Keratinocyte (primary cell): ENCODE data around the gene VWDE. TPM values are rescaled to one million over a fixed set of nuclear protein-coding genes. Genes with fewer than 3 reads are reported as not detected.

Source experiments
- DNase-seq: peaks from one replicate; pipeline ENCODE4 v3.0.0-alpha.2; 2011; ENCODE audit warnings: low read depth, missing footprints, low spot score
- FAIRE-seq: peaks from 2 replicates; lab custom pipeline; 2011; peaks lifted over from hg19 to GRCh38; lab: Jason Lieb, UNC
- H2AFZ ChIP-seq: 2 replicates; pipeline ENCODE4 v1.6.0; 2012; ENCODE audit warnings: low read length, control low read depth, inconsistent platforms; ENCODE audit not compliant: control insufficient read depth
- H3K27ac ChIP-seq: 2 replicates; pipeline ENCODE4 v1.5.1; 2011; ENCODE audit warnings: low read length; ENCODE audit not compliant: control insufficient read depth, insufficient read depth
- H3K27me3 ChIP-seq: 3 replicates; pipeline ENCODE4 v1.6.0; 2011; ENCODE audit warnings: low read length; ENCODE audit not compliant: control insufficient read depth, insufficient read depth; ENCODE audit errors: extremely low read depth
- H3K36me3 ChIP-seq, 2 experiments: 2 replicates in 1 of 2; 3 replicates in 1 of 2; pipeline ENCODE4 v1.5.1; 2011; ENCODE audit warnings: low read length in 2 of 2, mild to moderate bottlenecking in 1 of 2; ENCODE audit not compliant: control insufficient read depth in 2 of 2, insufficient read depth in 2 of 2; ENCODE audit errors: extremely low read depth in 1 of 2
- H3K4me1 ChIP-seq: 3 replicates; pipeline ENCODE4 v1.5.1; 2011; ENCODE audit warnings: low read length; ENCODE audit not compliant: control insufficient read depth, insufficient read depth; ENCODE audit errors: extremely low read depth
- H3K4me2 ChIP-seq: 3 replicates; pipeline ENCODE4 v1.6.0; 2011; ENCODE audit warnings: low read depth, low read length; ENCODE audit not compliant: control insufficient read depth, insufficient read depth; ENCODE audit errors: extremely low read depth
- H3K4me3 ChIP-seq, 3 experiments: fragments of 200-600 bp in 1 of 3; sonication (generic) in 1 of 3; 2 replicates in 2 of 3; 3 replicates in 1 of 3; pipeline ENCODE4 v1.5.1; 2011 to 2016; ENCODE audit warnings: low read length in 3 of 3, mild to moderate bottlenecking in 3 of 3, control low read depth in 2 of 3, inconsistent platforms in 1 of 3, low read depth in 1 of 3, mixed read lengths in 1 of 3, mixed run types in 1 of 3, moderate library complexity in 1 of 3; ENCODE audit not compliant: control insufficient read depth in 2 of 3, insufficient read depth in 2 of 3; ENCODE audit errors: extremely low read depth in 1 of 3
- H3K79me2 ChIP-seq: 2 replicates; pipeline ENCODE4 v1.6.0; 2012; ENCODE audit warnings: low read length; ENCODE audit not compliant: control insufficient read depth, insufficient read depth
- H3K9ac ChIP-seq: 3 replicates; pipeline ENCODE4 v1.6.0; 2011; ENCODE audit warnings: low read length; ENCODE audit not compliant: control insufficient read depth, insufficient read depth; ENCODE audit errors: extremely low read depth
- H3K9me1 ChIP-seq: 3 replicates; pipeline ENCODE4 v1.6.0; 2011; ENCODE audit warnings: low read length; ENCODE audit not compliant: control insufficient read depth, insufficient read depth; ENCODE audit errors: extremely low read depth
- H3K9me3 ChIP-seq: 2 replicates; pipeline ENCODE4 v1.5.1; 2012; ENCODE audit warnings: low read depth, low read length; ENCODE audit not compliant: control insufficient read depth
- H4K20me1 ChIP-seq: 3 replicates; pipeline ENCODE4 v1.6.0; 2011; ENCODE audit warnings: low read length; ENCODE audit not compliant: control insufficient read depth, insufficient read depth; ENCODE audit errors: extremely low read depth
- EZH2 ChIP-seq: IDR thresholded peaks from one replicate; pipeline ENCODE4 v1.6.1; 2012; ENCODE audit warnings: inconsistent platforms, mild to moderate bottlenecking, low read length, moderate library complexity
- dilution Hi-C: fragments of 300-500 bp; cut with MboI; formaldehyde crosslinking; loops from one replicate; pipeline ENCODE4 v1.7.0; 2020; ENCODE audit warnings: low sequenced_read_pairs; ENCODE audit not compliant: extremely low pct_ligation_motif_present
- polyA plus RNA-seq, 5 experiments: library from polyadenylated mRNA; depleted of rRNA in 3 of 5; stranded (reverse) in 3 of 5; stranded (forward) in 1 of 5; unstranded in 1 of 5; fragments of >200 nt; gene quantifications; 1 replicate in 1 of 5; 2 replicates in 3 of 5; 3 replicates in 1 of 5; pipeline versions ENCODE4 v1.2.1 to v1.2.3, GENCODE V29; 2011 to 2012; ENCODE audit warnings: missing spikeins in 2 of 5, low read depth in 1 of 5, low replicate concordance in 1 of 5
- TF ChIP-seq, protein P1 (sequence below), 3 experiments: IDR thresholded peaks in 1 of 3; conservative IDR thresholded peaks in 1 of 3; optimal IDR thresholded peaks in 1 of 3; 2 replicates in 2 of 3; 3 replicates in 1 of 3; pipeline versions ENCODE3 to v1.5.1; 2011; ENCODE audit warnings: low read length in 3 of 3, mild to moderate bottlenecking in 3 of 3, moderate library complexity in 2 of 3, control low read depth in 1 of 3, inconsistent platforms in 1 of 3; ENCODE audit not compliant: insufficient read depth in 2 of 3; ENCODE audit errors: extremely low read depth in 1 of 3

Gene VWDE
- polyA plus RNA-seq, 1 donor (not counting 4 experiments of a cell fraction or from before 2014, with no cell fraction given), result 0.01 TPM

- dilution Hi-C loops, result no loop called here
- H3K9me1 ChIP-seq, result no peaks in the 10 kb centered on the region
- DNase-seq (no peak), FAIRE-seq (no peak)
- H3K9ac ChIP-seq, result no peak overlapping the region
- no peak overlapping the region for H3K4me3 ChIP-seq
- H3K79me2 ChIP-seq, result no peaks in the 10 kb centered on the region
- TF ChIP-seq EZH2, result no peak
- TF ChIP-seq, protein P1, sequence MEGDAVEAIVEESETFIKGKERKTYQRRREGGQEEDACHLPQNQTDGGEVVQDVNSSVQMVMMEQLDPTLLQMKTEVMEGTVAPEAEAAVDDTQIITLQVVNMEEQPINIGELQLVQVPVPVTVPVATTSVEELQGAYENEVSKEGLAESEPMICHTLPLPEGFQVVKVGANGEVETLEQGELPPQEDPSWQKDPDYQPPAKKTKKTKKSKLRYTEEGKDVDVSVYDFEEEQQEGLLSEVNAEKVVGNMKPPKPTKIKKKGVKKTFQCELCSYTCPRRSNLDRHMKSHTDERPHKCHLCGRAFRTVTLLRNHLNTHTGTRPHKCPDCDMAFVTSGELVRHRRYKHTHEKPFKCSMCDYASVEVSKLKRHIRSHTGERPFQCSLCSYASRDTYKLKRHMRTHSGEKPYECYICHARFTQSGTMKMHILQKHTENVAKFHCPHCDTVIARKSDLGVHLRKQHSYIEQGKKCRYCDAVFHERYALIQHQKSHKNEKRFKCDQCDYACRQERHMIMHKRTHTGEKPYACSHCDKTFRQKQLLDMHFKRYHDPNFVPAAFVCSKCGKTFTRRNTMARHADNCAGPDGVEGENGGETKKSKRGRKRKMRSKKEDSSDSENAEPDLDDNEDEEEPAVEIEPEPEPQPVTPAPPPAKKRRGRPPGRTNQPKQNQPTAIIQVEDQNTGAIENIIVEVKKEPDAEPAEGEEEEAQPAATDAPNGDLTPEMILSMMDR (optimal IDR thresholded peaks at IDR 0.05 in 1 of 3, IDR thresholded peaks at IDR 0.05 in 1 of 3, conservative IDR thresholded peaks at IDR 0.05 in 1 of 3; ENCODE audit: extremely low read depth in 1 of 3, insufficient read depth in 2 of 3, low read length in 3 of 3), result no peak
- H3K36me3 ChIP-seq, result no peaks in the 10 kb centered on the region
- no peak overlapping the region for H3K4me2 ChIP-seq
- no peaks in the 10 kb centered on the region for H3K27me3 ChIP-seq
- no peaks in the 10 kb centered on the region for H3K9me3 ChIP-seq
- H3K27ac ChIP-seq, result no peak overlapping the region
- no peaks in the 10 kb centered on the region for H3K4me1 ChIP-seq
- no peak overlapping the region for H2AFZ ChIP-seq
- H4K20me1 ChIP-seq, result no peaks in the 10 kb centered on the region
Measured at GRCh38 chr7:12357508-12357907, 46.2 kb downstream of the VWDE start.

GRCh38 chr7:12351843-12352242 is 51.8 kb downstream of the VWDE start:
- FAIRE-seq (no peak), DNase-seq (no peak)

More at GRCh38 chr7:12351843-12352242, 51.8 kb downstream of the VWDE start:
- no peaks in the 10 kb centered on the region for H3K9me3 ChIP-seq
- H3K9ac ChIP-seq, result no peak overlapping the region
- H3K27ac ChIP-seq, result no peak overlapping the region
- no peaks in the 10 kb centered on the region for H3K79me2 ChIP-seq
- H3K4me2 ChIP-seq, result no peak overlapping the region
- dilution Hi-C loops, result no loop called here
- no peak overlapping the region for H3K4me3 ChIP-seq
- H3K27me3 ChIP-seq, result no peaks in the 10 kb centered on the region
- H3K36me3 ChIP-seq, result no peaks in the 10 kb centered on the region
- H3K9me1 ChIP-seq, result no peaks in the 10 kb centered on the region
- no peaks in the 10 kb centered on the region for H3K4me1 ChIP-seq
- H4K20me1 ChIP-seq, result no peaks in the 10 kb centered on the region
- no peak for TF ChIP-seq EZH2
- TF ChIP-seq, protein P1 (optimal IDR thresholded peaks at IDR 0.05 in 1 of 3, IDR thresholded peaks at IDR 0.05 in 1 of 3, conservative IDR thresholded peaks at IDR 0.05 in 1 of 3; ENCODE audit: extremely low read depth in 1 of 3, insufficient read depth in 2 of 3, low read length in 3 of 3), result no peak
- H2AFZ ChIP-seq, result no peak overlapping the region
